Measurements from ENCODE around the gene FAM168B. TPM values are rescaled to one million over a fixed set of nuclear protein-coding genes. Genes with fewer than 3 reads are reported as not detected.

FAM168B gene
- total and polyA plus RNA-seq, 8 donors: 63.3 to 99.6 (median 85.1) TPM

- TF ChIP-seq CTCF (IDR thresholded peaks at IDR 0.05): no peak
- ATAC-seq (no peak), DNase-seq (no peak)
- no peak overlapping the region for H3K4me3 ChIP-seq
- H3K4me1 ChIP-seq: no peaks in the 10 kb centered on the region
- no peak overlapping the region for H3K27ac ChIP-seq
- peaks cover 3 to 80% of the 10 kb centered on the region in 2 donors for H3K36me3 ChIP-seq
- H3K27me3 ChIP-seq: no peaks in the 10 kb centered on the region
- intact Hi-C loops (cut with DNase I): no loop called here
- H3K9me3 ChIP-seq: no peaks in the 10 kb centered on the region
Observed at GRCh38 chr2:131056932-131057287, 36.4 kb downstream of the FAM168B start.

- Histone ChIP-seq H3K4me3 (no peak overlapping the region), H3K9me3 (no peaks in the 10 kb centered on the region), H3K4me1 (no peaks in the 10 kb centered on the region), H3K27me3 (no peaks in the 10 kb centered on the region), H3K27ac (no peak overlapping the region), H3K36me3 (peaks cover 3 to 82% of the 10 kb centered on the region in 2 donors)
- no peak for TF ChIP-seq CTCF (IDR thresholded peaks at IDR 0.05)
- peak in 1 of 4 donors; percentile 4 for DNase-seq
- intact Hi-C loops (cut with DNase I): no loop called here
- ATAC-seq: no peak
Observed at GRCh38 chr2:131056204-131056931, 36.9 kb downstream of the FAM168B start.

DNA sequence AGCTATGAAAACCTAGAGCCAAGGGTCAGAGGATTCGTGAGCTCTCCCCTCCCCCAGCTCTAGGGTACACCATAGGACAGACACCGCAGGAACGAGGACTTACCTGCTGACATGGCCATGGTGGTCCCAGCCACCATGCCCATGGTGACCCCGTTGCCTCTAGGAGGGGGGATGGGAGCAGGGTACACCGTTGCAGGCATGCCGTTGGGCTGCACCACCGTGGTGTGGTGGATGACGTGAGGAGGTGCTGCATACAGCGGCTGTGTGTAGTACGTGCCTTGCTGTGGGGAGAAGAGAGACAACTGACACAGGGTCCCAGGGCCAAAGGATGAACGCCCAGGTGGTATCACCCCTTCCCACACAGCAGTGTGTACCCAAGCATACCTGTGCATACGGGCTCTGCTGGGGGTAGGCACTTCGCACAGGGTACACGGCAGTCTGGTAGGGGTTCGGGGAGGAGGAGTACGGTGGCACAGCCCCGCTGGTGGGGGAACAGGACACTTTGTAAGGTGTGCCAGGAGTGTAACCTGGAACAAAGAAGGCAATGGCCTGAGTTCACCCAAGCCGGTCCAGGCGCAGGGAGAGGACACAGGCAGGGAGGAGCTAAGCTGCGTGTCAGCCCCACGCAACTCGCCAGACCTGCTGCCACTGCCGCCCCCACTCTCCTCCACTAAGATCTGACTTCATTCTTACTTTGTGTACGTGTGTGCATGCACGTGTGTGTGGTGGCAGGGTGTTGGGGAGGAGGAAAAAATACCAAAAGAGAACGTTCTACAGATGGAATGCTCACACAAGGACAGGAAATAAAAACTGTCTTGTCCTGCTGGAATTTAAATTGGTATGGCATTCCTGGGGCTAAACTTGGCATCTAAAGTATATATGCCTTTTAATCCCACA lies 37.8 kb downstream of the FAM168B start:
- peaks cover 3 to 86% of the 10 kb centered on the region in 2 donors for H3K36me3 ChIP-seq
- no peak for TF ChIP-seq CTCF (IDR thresholded peaks at IDR 0.05)
- intact Hi-C loops (cut with DNase I): no loop called here
- H3K4me1 ChIP-seq: no peaks in the 10 kb centered on the region
- H3K27me3 ChIP-seq: no peaks in the 10 kb centered on the region
- ATAC-seq (no peak), DNase-seq (peak in 1 of 4 donors; percentile 50)
- no peak overlapping the region for H3K4me3 ChIP-seq
- H3K9me3 ChIP-seq: no peaks in the 10 kb centered on the region
- no peak overlapping the region for H3K27ac ChIP-seq

- peaks cover 3 to 90% of the 10 kb centered on the region in 2 donors for H3K36me3 ChIP-seq
- no peak for ATAC-seq
- H3K4me3 ChIP-seq: no peak overlapping the region
- no peak for TF ChIP-seq CTCF (IDR thresholded peaks at IDR 0.05)
- no peak for DNase-seq
- H3K4me1 ChIP-seq: no peaks in the 10 kb centered on the region
- H3K27me3 ChIP-seq: no peaks in the 10 kb centered on the region
- no peaks in the 10 kb centered on the region for H3K9me3 ChIP-seq
- intact Hi-C loops (cut with DNase I): no loop called here
- H3K27ac ChIP-seq: no peak overlapping the region
Observed at GRCh38 chr2:131054488-131054887, 38.8 kb downstream of the FAM168B start.

DNA sequence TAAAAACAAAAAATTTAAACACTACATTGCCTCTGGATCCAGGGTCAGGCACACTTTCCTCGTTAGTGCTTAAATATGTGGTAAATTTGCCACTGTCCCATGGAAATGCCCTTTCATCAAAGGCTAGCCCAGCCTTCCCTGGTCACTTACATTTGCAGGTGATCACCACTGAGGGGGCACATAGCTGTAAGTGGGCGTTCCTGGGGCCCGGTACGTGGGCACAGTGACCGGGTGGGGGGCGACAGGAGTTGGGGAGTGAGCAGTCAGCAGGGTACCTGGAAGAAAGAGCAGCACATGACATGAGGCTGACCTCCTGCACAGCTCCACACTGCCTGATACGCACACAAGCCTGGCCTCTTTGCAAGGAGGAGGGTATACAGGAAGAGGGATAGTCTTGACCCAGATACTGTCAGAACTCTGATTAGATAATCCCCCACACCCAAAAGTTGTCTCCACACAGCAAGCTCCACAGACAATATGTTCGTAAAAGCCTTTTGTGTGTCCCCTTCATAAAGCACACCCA lies 40.5 kb downstream of the FAM168B start:
- peaks cover 3 to 97% of the 10 kb centered on the region in 2 donors for H3K36me3 ChIP-seq

More for the DNA sequence above, 40.5 kb downstream of the FAM168B start:
- ATAC-seq: no peak
- Histone ChIP-seq H3K4me1 (no peaks in the 10 kb centered on the region), H3K27me3 (no peaks in the 10 kb centered on the region), H3K4me3 (no peak overlapping the region), H3K27ac (no peak overlapping the region), H3K9me3 (no peaks in the 10 kb centered on the region)
- DNase-seq: no peak
- no peak for TF ChIP-seq CTCF (IDR thresholded peaks at IDR 0.05)
- intact Hi-C loops (cut with DNase I): no loop called here
